Stimulated activated CD4-positive, alpha-beta T cell treated with anti-CD3 and anti-CD28 coated beads, Interleukin-2, amount 100 ng/mL, for 4 hours (primary cell): Measurements from ENCODE around the gene LAMP2.
"Not testable (repeated sequence)": the region's sequence is repeated elsewhere in the genome, so short reads cannot be mapped to it uniquely, and the experiment has no call there.

ENCODE experiments used
- DNase-seq: peaks from one replicate; pipeline ENCODE4 v3.0.0-alpha.2; 2020; ENCODE audit warnings: low read depth

The LAMP2 gene

DNA sequence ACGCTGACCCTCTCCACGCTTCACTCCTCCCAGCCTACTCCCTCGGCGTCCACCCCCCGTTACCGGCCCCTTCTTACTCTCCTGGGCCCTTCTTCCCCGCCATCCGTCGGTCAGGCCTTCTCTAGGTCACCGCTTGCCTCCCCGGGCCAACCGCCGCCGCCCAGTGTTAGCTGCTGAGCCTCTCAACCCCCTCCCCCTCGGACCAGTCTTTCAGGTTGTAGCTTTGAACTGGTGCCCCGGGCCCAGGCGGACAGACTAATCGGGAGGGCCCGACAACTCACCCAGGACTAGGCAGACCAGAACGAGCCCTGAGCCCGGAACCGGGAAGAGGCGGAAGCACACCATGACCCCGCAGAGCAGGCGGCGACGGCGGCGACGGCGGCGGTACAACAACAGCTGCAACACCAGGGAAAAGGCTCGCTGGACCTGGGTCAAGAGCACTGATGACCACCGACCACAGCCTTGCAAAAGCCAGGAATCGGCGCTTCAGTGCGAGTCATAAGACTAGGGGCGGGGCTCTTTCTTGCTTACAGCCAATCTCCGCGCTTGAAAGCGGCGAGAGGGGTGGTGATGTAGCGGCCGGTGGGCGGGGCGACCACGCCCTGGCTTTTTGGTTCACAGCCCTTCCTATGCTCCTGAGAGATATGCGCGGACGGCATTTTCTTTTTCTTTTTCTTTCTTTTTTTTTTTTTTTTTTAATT lies at the start of gene LAMP2:
Gene LAMP2, minus strand, starts transcription at position 472 of the 701 bp plus-strand sequence. Its CDS starts 127 bp downstream, at position 345.
- peak; percentile 62 for DNase-seq

DNA sequence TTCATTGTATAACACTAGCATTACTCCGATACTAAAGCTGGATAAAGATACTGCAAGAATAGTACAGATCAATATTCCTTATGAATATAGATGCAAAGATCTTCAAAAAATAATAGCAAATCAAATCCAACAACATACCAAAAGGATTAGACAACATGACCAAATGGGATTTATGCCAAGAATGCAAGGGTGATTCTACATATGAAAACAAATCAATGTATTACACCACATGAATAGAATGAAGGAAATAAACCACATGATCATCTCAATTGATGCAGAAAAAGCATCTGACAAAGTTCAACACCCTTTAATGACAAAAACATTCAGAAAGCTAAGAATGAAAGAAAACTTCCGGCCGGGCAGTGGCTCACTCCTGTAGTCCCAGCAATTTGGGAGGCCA lies 48.8 kb upstream of the LAMP2 start:
- DNase-seq: no peak

DNA sequence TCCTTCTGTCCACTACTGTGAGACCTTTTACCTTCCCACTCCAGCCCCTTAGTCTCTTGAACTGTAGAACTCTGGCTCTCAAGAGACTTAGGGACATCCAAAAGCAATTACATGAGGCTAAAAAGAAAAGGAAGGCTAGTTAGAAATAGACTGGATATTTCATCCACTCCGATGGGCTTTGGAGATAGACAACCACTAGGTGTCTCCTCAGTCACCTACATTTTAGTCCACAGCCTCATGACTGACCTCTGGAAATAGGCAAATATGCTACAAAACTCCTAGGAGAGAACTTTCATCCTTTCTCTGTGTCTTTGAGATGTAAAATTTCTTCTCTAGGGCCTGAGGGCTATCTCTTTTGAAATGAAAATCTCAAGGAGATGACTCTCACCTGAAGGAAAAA lies 45.1 kb upstream of the LAMP2 start:
- DNase-seq: no peak

DNA sequence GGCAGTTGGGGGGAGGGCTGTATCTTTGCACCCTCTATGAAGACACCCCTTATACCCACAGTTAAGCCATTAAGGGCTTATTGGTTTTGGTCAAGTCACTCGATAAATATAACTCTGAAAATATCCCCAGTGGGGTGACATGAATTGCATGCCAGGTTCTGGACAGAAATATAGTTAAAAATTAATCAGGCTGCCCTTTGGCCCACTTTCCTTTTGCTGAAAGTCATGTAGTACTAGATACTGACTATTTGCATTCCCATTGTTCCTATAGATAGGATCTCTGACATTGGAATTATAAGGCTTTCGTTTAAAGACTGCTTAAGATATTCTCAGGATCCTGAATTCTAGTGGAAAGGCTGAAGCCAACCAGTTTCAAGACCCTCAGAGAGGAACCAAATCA lies 43.5 kb upstream of the LAMP2 start:
- no peak for DNase-seq

DNA sequence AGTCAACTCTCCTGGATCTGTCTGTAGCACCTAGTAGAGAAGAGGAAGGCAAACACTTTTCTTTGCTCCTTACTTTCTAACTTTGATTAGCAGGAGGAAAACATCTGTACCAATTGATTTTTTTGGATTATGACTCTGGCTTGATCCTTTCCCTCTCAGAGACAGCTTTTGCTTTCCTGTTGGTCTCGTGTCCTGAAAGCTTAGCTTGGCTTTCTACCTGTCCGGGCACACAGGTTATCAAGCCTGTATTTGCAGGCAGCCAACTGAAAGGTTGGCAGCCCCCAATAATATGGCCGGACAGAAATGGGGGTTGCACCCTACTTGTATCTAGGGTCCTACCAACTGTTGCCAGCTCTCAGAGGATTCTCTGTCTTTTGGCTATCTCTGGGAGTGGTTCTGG lies 43.1 kb upstream of the LAMP2 start:
- no peak for DNase-seq

DNA sequence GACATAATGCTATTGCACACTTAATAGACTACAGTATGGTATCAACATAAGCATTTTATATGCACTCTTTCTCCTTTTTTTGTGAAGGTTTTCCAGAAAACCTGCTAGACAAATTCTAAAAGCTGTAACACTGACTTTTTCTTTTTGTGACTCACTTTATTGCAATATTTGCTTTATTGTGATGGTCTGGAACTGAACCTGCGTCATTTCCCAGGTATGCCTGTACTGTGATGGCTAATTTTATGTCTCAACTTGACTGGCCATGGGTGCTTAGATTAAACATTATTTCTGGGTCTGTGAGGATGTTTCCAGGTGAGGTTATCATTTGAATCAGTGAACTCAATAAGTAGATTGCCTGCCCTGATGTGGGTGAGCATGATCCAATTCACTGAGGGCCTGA lies 35.5 kb upstream of the LAMP2 start:
- no peak for DNase-seq

DNA sequence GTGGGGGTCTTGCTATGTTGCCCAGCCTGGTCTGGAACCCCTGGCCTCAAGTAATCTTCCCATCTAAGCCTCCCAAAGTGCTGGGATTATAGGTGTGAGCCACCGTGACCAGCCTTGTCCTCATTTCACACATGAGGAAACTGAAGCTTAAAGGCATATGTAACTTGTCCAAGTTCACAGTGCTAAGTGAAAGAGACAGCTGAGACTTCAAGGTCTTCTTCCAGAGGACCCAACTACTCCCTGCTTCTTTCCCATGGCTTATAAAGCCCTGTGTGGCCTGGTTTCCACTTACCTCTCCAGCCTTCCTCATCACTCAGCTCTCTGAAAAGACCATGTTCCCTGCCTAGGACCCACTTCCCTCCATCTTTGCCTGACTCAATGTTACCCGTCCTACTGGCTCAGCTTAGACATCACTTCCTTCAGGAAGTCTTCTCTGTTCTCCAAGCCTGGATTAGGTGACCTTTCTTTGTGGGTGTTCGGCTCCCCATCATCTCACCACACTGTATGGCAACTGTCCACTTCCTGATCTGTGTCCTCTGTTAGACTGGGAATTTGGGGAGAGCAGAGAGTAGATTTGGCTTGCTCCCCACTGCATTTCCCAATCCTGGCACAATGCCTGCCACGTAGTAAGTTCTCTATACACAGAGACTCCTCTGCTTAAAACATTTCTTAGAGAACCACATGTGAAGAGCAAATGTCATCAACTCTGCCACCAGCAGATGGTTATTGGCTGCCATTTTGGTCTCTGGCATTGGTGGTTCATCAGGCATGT lies 30.4 kb upstream of the LAMP2 start:
- no peak for DNase-seq

DNA sequence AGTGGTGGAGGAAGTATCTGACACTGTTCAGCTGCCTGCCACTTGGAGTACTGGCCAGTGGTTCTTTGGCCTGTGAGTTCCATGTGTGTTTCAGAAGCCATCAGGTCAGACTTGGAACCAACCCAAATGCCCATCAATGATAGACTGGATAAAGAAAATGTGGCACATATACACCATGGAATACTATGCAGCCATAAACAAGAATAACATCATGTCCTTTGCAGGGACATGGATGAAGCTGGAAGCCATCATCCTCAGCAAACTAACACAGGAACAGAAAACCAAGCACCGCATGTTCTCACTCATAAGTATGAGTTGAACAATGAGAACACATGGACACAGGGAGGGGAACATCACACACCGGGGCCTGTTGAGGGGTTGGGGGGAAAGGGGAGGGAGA lies 21.0 kb upstream of the LAMP2 start:
- DNase-seq: not testable (repeated sequence)

DNA sequence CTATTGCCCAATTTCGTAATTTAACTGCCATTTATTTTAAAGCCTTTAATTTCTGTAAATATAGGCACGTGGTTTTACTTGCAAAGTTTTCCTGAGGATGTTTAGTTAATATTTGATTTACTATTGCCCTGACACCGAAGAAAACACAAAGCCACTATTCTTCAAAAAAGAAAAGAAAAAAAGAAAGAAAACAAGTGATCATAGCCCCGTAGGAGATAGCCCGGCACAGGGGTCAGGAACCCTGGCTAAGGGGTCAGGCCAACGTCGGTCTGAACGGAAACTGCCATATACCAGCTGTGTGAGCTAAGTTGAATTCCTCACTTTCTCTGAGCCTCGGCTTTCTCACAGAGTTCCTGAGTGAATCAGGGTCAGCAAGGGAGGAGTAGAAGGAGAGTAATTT lies 17.7 kb upstream of the LAMP2 start:
- no peak for DNase-seq

DNA sequence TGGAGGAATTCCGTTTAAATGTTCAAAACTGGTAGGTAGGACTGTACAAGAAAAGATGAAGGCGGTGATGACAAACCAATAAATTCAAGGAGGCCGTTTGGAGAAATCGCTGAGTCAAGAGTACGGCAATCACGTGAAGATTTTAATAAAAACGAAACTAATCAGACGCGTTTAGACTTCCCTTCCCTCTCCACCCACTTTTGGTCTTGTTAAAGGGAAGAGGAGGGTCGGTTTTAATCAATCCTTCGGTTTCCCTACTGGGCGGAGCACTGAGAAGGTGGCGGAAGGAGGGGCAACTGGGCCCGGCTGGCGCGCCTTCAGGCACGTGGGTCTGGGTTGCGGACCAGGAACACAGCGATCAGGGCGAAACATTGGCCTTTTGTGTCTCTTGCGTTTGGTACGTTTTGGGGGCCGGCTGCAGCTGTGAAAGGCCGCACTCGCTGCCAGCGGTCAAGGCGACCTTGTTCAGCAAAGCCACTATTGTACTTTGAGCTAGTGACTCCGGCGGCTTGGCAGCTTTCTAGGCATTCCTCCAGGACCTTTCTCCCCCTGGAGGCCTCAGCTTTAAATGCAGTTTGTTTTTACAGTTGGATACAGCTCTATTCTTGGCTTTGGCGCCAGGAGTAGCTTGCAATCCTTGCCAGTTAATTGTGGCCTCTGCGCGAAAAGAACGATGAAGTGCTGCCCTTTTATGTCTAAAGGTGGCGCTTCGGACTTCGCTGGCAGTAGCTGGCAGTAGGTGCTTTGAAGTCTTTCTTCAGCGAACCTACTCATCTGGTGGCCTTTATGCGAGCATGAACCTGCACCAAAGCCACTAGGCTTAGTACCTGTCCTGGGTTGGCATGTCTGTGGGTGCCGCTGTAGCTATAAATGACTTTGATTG lies 16.8 kb upstream of the LAMP2 start:
- peak; percentile 32 for DNase-seq

DNA sequence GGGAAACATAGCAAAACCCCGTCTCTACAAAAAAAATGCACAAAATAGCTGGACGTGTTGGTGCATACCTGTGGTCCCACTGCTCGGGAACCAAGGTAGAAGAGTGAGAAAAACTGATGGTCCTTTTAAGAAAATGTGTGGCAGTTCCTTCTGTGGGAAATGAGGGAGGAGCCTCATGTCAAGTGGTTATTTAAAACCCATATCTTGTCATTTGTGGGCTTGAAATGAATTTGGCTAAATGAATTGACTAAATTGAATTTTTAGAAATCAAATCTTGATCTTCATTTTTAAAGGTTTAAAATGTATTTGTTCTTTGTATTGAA lies 16.2 kb upstream of the LAMP2 start:
- DNase-seq: no peak

DNA sequence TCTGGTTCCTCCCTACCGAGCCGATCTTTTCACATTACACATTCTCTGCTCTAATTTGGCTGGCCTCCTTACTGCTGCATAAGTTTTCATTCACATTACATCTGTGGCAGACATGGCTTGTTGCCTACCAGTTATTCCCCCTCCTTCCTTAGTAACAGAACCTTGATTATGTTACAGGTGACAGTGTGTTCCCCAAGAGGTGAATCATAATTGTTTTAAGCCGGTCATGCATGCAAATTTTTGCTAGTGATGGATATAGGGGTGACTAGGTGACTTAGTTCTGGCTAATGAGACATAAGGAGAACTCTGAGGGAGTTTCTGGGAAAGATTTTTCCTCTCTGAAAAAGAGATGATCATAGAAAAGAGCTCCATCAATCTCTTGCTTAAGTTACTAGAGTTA lies 8.4 kb upstream of the LAMP2 start:
- no peak for DNase-seq

DNA sequence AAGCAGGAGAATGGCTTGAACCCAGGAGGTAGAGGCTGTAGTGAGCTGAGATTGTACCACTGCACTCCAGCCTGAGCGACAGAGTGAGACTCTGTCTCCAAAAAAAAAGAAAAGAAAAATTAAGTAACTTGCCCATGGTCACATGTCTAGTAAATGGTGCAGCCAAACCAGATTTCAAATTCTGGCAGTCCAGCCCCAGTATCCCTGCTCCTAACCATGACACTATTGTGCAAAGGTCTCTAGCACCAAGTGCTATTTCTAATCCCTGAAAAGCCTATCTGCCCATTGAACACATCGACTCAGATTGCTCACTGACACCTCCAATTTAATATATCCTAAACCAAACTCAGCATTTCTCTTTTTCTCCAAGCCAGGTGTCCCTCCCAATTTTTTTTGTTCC lies 7.6 kb upstream of the LAMP2 start:
- no peak for DNase-seq

DNA sequence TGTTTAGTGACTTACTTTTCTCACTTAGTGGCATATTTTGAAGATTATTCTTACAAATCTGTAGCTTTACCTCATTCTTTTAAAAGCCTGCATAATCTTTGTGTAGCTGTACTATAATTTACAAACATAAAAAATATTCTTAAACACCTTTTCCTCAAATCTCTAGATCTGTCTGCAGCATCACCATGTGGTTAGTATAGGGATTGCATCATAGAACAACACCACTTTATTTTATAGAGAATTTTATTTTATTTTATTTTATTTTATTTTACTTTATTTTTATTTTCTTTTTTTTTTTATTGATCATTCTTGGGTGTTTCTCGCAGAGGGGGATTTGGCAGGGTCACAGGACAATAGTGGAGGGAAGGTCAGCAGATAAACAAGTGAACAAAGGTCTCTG lies 6.4 kb upstream of the LAMP2 start:
- DNase-seq: not testable (repeated sequence)

DNA sequence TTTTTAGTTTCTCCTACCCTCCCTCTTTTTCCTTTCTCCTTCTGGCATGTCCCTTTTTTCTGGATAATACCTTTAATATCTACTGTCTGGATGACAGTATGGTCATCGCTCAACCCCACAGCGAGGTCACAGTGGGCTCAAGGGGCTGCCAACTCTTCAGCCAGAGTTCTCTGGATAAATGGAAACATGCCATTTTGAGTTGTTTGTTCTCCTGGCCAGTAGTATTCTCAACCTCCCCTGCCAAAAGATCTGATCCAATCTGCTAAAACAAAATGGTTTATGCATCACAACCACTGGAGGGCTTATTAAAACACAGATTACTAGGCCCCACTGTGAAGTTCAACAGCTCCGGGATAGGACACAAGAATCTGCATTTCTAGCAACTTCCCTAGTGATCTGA lies 5.0 kb upstream of the LAMP2 start:
- no peak for DNase-seq

DNA sequence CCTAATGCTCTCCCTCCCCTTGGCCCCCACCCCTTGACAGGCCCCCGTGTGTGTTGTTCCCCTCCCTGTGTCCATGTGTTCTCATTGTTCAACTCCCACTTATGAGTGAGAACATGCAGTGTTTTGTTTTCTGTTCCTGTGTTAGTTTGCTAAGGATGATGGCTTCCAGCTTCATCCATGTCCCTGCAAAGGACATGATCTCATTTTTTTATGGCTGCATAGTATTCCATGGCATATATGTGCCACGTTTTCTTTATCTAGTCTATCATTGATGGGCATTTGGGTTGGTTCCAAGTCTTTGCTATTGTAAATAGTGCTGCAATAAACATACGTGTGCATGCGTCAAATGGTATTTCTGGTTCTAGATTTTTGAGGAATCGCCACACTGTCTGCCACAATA lies 561 bp upstream of the LAMP2 start:
- not testable (repeated sequence) for DNase-seq

DNA sequence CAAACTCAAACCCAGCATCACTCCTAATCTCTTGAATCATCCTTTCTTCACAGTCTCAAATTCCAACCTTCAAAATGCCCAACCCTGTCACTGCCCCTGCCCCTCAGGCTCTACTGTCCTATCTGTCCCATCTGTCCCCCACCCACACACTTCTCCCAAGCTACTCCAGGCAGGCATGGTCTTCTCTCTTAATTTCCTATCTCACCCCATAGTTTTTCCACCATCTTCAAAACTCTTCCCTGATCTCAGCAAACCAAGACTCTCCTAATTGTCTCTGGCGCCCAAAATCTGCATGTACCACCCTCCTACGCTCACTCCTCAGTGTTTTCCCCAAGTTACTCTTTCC lies 644 bp downstream of the LAMP2 start:
- DNase-seq: no peak

DNA sequence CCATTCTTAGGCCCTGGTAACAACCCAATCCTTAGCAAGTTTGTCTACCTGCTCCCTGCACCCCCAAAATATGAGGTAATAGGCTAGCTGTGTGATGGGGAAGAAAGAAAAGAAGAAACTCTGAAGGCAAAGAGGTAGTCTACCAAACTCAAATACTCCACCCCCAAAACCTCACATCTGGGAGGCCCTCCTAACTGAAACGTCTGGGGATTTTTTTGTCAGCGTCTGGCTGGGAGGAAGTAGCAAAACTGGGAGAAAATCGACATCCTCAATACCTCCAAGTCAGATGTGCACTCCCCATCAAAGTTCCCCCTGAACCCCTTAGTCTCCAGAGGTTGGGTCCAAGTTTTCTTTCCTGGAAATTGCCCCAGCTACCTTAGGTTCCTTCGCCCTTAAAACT lies 1.0 kb downstream of the LAMP2 start:
- no peak for DNase-seq

DNA sequence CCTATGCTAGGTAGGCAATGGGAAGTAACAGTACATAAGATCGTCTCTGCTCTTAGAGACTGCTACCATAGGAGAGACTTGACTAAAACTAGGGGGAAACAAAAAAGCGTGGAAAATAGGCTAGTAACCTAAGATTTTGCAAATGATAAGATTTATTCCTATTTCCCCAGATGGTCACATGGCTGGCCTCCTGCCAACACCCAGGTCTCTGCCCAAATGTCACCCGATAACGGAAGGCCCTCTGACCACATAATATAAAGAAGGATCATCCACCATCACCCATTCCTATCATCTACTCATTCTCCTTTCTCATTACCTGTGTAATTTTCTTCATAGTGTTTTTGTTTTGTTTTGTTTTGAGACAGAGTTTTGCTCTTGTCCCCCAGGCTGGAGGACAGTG lies 4.7 kb downstream of the LAMP2 start:
- no peak for DNase-seq

DNA sequence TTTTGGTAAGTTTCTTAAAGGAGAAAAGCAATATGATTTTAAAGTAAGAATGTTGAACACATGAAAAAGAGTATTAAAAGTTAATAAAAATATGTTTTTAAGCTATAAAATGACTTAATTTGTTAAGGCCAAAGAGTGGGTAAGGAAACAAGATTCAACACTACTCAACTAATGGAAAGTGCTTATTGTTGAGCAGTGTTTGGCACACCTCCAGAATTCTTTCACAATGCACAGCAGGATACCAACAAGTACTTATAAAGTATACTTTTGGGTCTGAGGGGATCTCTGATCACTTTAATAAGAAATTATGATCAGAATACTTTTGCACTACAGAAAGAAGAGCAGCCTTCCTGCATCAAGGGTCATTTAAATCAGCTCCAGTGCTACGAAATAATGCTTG lies 5.9 kb downstream of the LAMP2 start:
- DNase-seq: no peak

DNA sequence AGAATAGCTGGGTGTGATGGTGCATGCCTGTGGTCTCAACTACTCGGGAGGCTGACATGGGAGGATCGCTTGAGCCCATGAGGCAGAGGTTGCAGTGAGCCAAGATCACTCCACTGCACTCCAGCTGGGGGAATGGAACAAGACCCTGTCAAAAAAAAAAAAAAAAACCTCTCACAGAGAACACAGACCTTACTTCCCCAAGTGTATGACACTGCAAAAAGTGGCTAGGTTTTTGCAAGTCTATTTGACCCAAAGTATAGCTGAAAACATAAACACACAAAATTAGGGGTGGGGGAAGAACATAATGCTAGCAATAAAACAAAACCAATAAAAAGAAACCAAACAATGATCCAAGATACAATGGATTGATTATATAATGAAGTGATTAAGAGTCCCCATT lies 6.7 kb downstream of the LAMP2 start:
- DNase-seq: no peak

DNA sequence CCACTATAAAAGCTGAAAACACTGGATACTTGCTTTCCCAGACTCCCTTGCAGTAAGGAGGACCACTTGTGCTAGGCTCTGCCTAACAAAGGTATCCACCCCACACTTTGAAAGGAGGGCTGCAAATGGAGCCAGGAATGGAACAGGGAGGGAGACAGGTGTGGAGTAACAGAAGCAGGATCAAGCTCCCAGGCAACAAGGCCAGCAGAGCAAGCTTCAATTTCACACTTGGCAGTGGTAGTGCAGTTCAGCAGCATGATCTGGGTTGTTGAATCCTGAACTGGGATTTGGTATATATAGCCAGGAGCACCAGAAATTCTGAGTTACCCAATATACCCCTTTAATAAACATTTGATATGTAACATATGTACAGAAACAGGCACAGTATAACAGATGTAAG lies 9.8 kb downstream of the LAMP2 start:
- no peak for DNase-seq

DNA sequence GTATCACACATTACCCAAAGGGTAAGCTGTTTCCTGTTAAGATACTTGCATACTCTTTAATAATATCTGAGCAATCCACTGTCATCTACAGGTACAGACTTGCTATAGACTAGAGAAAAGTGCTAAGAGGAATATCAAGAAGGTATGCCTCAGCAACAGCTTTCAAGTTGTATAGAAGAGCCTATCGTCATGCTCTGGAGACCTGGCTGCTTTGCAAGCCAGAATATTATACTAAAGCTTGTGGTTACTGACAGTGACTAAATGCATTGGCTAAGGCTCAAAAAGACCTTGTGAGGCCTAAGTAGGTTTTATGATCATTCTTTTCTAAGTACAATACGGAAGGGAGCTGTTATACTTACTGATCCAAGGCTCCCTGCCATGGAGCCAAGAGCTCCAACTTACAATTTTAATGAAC lies 11.3 kb downstream of the LAMP2 start:
- DNase-seq: no peak
